HepG2 (cell line): ENCODE data around the gene SOHLH2. TPM values are rescaled to one million over a fixed set of nuclear protein-coding genes. Genes with fewer than 3 reads are reported as not detected.

Experiments used
- ATAC-seq: fragments of 200-7000 bp; cut with Tn5 transposase; 3 replicates; pipeline ENCODE4 v1.9.1; 2020; ENCODE audit warnings: mild to moderate bottlenecking, moderate library complexity
- BruUV-seq: library from RNA; stranded (reverse); fragments of 400-500 nt; replicated peaks from 2 replicates; lab custom pipeline; 2021; lab: Mats Ljungman, UMichigan
- CTCF ChIA-PET: fragments of 300-600 bp; formaldehyde crosslinking; extraction: SDS; loops from one replicate; lab custom pipeline; 2021; ENCODE audit warnings: low total read pairs, inconsistent platforms, low intra/inter-chr PET ratio; lab: Yijun Ruan, JAX
- POLR2A ChIA-PET: fragments of 350-600 bp; sonication (Branson Sonifier 250); formaldehyde crosslinking; loops from one replicate; lab custom pipeline; 2020; ENCODE audit warnings: antibody characterized with exemption, inconsistent platforms; lab: Yijun Ruan, JAX
- DNase-seq: peaks from one replicate; pipeline ENCODE4 v3.0.0-alpha.2; 2015; ENCODE audit warnings: low spot score
- FAIRE-seq: peaks from 3 replicates; lab custom pipeline; 2011; peaks lifted over from hg19 to GRCh38; lab: Jason Lieb, UNC
- H2AFZ ChIP-seq: one replicate; pipeline ENCODE4 v1.6.1; 2011; ENCODE audit warnings: low read length, inconsistent platforms
- H3K27ac ChIP-seq: fragments of 300-600 bp; 3 replicates; pipeline ENCODE4 v1.8.0; 2011; ENCODE audit warnings: mixed run types, mild to moderate bottlenecking, mixed read lengths, low read length, inconsistent platforms; ENCODE audit not compliant: insufficient read depth; ENCODE audit errors: extremely low read length
- H3K27me3 ChIP-seq, 2 experiments: fragments of 200-600 bp in 1 of 2; 2 replicates in 1 of 2; 3 replicates in 1 of 2; pipeline versions ENCODE4 v1.6.0 to v1.8.0; 2011; ENCODE audit warnings: low read length in 2 of 2, mild to moderate bottlenecking in 2 of 2, moderate library complexity in 2 of 2, inconsistent platforms in 1 of 2; ENCODE audit not compliant: insufficient read depth in 2 of 2, control insufficient read depth in 1 of 2
- H3K36me3 ChIP-seq, 2 experiments: fragments of 200-600 bp in 1 of 2; replicated peaks in 1 of 2; 2 replicates in 1 of 2; 3 replicates in 1 of 2; pipeline versions ENCODE4 v1.5.1 to v1.8.0; 2011; ENCODE audit warnings: low read length in 2 of 2, inconsistent platforms in 1 of 2; ENCODE audit not compliant: insufficient read depth in 2 of 2, control insufficient read depth in 1 of 2
- H3K4me1 ChIP-seq: 2 replicates; pipeline ENCODE4 v1.5.1; 2012; ENCODE audit warnings: low read length, inconsistent platforms; ENCODE audit not compliant: insufficient read depth
- H3K4me2 ChIP-seq: 2 replicates; pipeline ENCODE4 v1.6.0; 2011; ENCODE audit warnings: low read depth, low read length, inconsistent platforms
- H3K4me3 ChIP-seq, 3 experiments: fragments of 200-600 bp in 1 of 3; sonication (generic), shearing (Covaris generic) in 1 of 3; replicated peaks in 1 of 3; 2 replicates each; pipeline ENCODE4 v1.5.1; 2011 to 2016; ENCODE audit warnings: low read length in 3 of 3, inconsistent platforms in 2 of 3, low read depth in 2 of 3, mild to moderate bottlenecking in 2 of 3, control low read depth in 1 of 3, mixed read lengths in 1 of 3; ENCODE audit not compliant: insufficient read depth in 1 of 3
- H3K79me2 ChIP-seq: one replicate; pipeline ENCODE4 v1.6.1; 2011; ENCODE audit warnings: low read length, inconsistent platforms; ENCODE audit not compliant: insufficient read depth
- H3K9ac ChIP-seq: 2 replicates; pipeline ENCODE4 v1.6.0; 2011; ENCODE audit warnings: mild to moderate bottlenecking, low read depth, low read length, inconsistent platforms; ENCODE audit not compliant: insufficient read depth
- H3K9me3 ChIP-seq: 2 replicates; pipeline ENCODE4 v1.5.1; 2012; ENCODE audit warnings: mild to moderate bottlenecking, low read length
- H4K20me1 ChIP-seq: 2 replicates; pipeline ENCODE4 v1.6.0; 2011; ENCODE audit warnings: inconsistent platforms, mild to moderate bottlenecking, low read length, moderate library complexity; ENCODE audit not compliant: insufficient read depth
- DR1 ChIP-seq: sonication (generic); formaldehyde crosslinking; IDR thresholded peaks from 2 replicates; pipeline ENCODE4 v1.8.0; 2021; ENCODE audit warnings: mild to moderate bottlenecking, missing genetic modification reagents, inconsistent platforms
- KLF11 ChIP-seq: IDR thresholded peaks from 2 replicates; pipeline ENCODE4 v1.6.1; 2016; ENCODE audit warnings: missing compliant biosample characterization
- PHF21A ChIP-seq: sonication (generic); formaldehyde crosslinking; IDR thresholded peaks from 2 replicates; pipeline ENCODE4 v1.5.0; 2020; ENCODE audit warnings: mild to moderate bottlenecking, missing genetic modification reagents
- PLRG1 ChIP-seq: fragments of 450-650 bp; conservative IDR thresholded peaks from 2 replicates; pipeline ENCODE4 v1.6.1; 2016
- SOX6 ChIP-seq, 2 experiments: fragments of 450-650 bp in 1 of 2; sonication (generic) in 1 of 2; formaldehyde crosslinking in 1 of 2; IDR thresholded peaks; 2 replicates each; pipeline versions ENCODE4 v1.4.0 to v1.6.1; 2017 to 2020; ENCODE audit warnings: antibody characterized with exemption in 1 of 2, mild to moderate bottlenecking in 1 of 2, missing genetic modification reagents in 1 of 2
- TEF ChIP-seq: sonication (generic); formaldehyde crosslinking; IDR thresholded peaks from 2 replicates; pipeline ENCODE4 v1.5.0; 2020; ENCODE audit warnings: missing genetic modification reagents
- TFE3 ChIP-seq: IDR thresholded peaks from 2 replicates; pipeline ENCODE4 v1.6.1; 2016
- TIGD3 ChIP-seq: sonication (generic); formaldehyde crosslinking; IDR thresholded peaks from 2 replicates; pipeline ENCODE4 v1.5.1; 2020; ENCODE audit warnings: mild to moderate bottlenecking, missing genetic modification reagents, borderline replicate concordance
- YEATS2 ChIP-seq: sonication (generic); formaldehyde crosslinking; IDR thresholded peaks from 2 replicates; pipeline ENCODE4 v1.4.0; 2020; ENCODE audit warnings: missing genetic modification reagents, borderline replicate concordance
- ZNF749 ChIP-seq: sonication (generic); formaldehyde crosslinking; IDR thresholded peaks from 2 replicates; pipeline ENCODE4 v1.8.0; 2022; ENCODE audit warnings: mild to moderate bottlenecking, missing genetic modification reagents, moderate library complexity, borderline replicate concordance
- ZNF883 ChIP-seq: sonication (generic); formaldehyde crosslinking; IDR thresholded peaks from 2 replicates; pipeline ENCODE4 v1.5.1; 2020; ENCODE audit warnings: mild to moderate bottlenecking, missing genetic modification reagents; ENCODE audit errors: not compliant biosample characterization
- whole genome bisulfite sequencing: methylation state at CpG from one replicate; pipeline ENCODE4 v1.1.6; 2017; ENCODE audit warnings: low lambda C conversion rate; 5-methylcytosine and 5-hydroxymethylcytosine counted together
- in situ Hi-C: cut with HindIII; loops from 2 replicates; pipeline ENCODE4 v1.10.0; 2017; ENCODE audit warnings: low pct_unique_long_range_greater_than_20kb; ENCODE audit not compliant: extremely low pct_ligation_motif_present
- intact Hi-C: fragments of 100-400 bp; cut with micrococcal nuclease; formaldehyde crosslinking; loops from one replicate; pipeline ENCODE4 v1.10.0; 2022; ENCODE audit not compliant: unreplicated experiment
- polyA plus RNA-seq, 8 experiments: library from polyadenylated mRNA; depleted of rRNA in 3 of 8; stranded (reverse) in 7 of 8; unstranded in 1 of 8; fragments of >200 nt; fragmentation: Illumina TruSeq in 4 of 8; extraction: Trizol in 4 of 8; gene quantifications; 2 replicates each; pipeline versions ENCODE4 v1.2.1 to v1.2.3, GENCODE V29; 2011 to 2016; ENCODE audit warnings: low read depth in 4 of 8, missing spikeins in 1 of 8, mixed read lengths in 1 of 8; ENCODE audit not compliant: insufficient read depth in 1 of 8
- total RNA-seq, 5 experiments: library from RNA; depleted of rRNA; stranded (reverse); fragments of >200 nt; fragmentation: Illumina TruSeq; extraction: Trizol; gene quantifications; 2 replicates each; pipeline ENCODE4 v1.2.3, GENCODE V29; 2016; ENCODE audit warnings: low read depth in 1 of 5
- TF ChIP-seq, protein P1 (sequence below): sonication (generic); formaldehyde crosslinking; IDR thresholded peaks from 2 replicates; pipeline ENCODE4 v1.5.0; 2020; ENCODE audit warnings: mild to moderate bottlenecking, missing genetic modification reagents

Gene SOHLH2
- total and polyA plus RNA-seq, 2 of the 13 experiments (the other 11 are each of a cell fraction or from before 2014, with no cell fraction given) = not detected

DNA sequence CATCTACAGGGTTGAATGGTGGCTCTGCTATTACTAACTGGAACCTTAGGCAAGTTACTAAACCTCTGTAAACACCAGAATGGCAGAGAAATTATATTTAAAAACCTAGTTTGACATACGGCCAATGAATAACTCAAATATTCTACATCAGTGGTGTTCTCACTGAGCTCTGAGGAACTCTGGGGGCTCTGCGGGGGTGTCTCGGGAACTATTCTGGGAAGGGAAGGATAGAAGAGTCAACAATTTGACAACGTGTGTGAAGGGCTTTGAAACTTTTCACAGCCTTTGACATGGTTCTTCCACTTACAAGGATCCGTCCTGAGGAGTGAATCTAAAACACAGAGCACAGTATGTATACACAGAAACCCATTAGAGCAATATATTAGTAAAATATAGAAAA lies 38.7 kb downstream of the SOHLH2 start:
- no peak overlapping the region for H3K4me3 ChIP-seq
- CTCF ChIA-PET = no interaction called here

More for the DNA sequence above, 38.7 kb downstream of the SOHLH2 start:
- in situ Hi-C loops = no loop called here
- Histone ChIP-seq H3K79me2 (no peaks in the 10 kb centered on the region), H4K20me1 (no peaks in the 10 kb centered on the region), H3K4me1 (no peaks in the 10 kb centered on the region), H3K36me3 (no peaks in the 10 kb centered on the region), H3K9ac (no peak overlapping the region), H3K4me2 (no peak overlapping the region), H3K9me3 (no peaks in the 10 kb centered on the region), H2AFZ (no peak overlapping the region), H3K27me3 (0 out of 5 replicates have a peak, but pooled peaks cover 0 to under 1% of the 10 kb centered on the region in 2 experiments), H3K27ac (no peak overlapping the region)
- POLR2A ChIA-PET = no interaction called here
- no TSS peak for BruUV-seq
- DNase-seq (no peak), ATAC-seq (no peak), FAIRE-seq (no peak)
- intact Hi-C loops = no loop called here
- TF ChIP-seq TEF (no peak), DR1 (CRISPR knock-in tag) (no peak), PLRG1 (no peak), TIGD3 (CRISPR knock-in tag) (no peak), TFE3 (CRISPR knock-in tag) (no peak), KLF11 (CRISPR knock-in tag) (no peak), PHF21A (CRISPR knock-in tag) (no peak), ZNF749 (CRISPR knock-in tag) (no peak), SOX6 (IDR thresholded peaks at IDR 0.05) (no peak), SOX6 (CRISPR knock-in tag; IDR thresholded peaks at IDR 0.05) (no peak), YEATS2 (no peak), ZNF883 (CRISPR knock-in tag) (no peak)
- TF ChIP-seq, protein P1, sequence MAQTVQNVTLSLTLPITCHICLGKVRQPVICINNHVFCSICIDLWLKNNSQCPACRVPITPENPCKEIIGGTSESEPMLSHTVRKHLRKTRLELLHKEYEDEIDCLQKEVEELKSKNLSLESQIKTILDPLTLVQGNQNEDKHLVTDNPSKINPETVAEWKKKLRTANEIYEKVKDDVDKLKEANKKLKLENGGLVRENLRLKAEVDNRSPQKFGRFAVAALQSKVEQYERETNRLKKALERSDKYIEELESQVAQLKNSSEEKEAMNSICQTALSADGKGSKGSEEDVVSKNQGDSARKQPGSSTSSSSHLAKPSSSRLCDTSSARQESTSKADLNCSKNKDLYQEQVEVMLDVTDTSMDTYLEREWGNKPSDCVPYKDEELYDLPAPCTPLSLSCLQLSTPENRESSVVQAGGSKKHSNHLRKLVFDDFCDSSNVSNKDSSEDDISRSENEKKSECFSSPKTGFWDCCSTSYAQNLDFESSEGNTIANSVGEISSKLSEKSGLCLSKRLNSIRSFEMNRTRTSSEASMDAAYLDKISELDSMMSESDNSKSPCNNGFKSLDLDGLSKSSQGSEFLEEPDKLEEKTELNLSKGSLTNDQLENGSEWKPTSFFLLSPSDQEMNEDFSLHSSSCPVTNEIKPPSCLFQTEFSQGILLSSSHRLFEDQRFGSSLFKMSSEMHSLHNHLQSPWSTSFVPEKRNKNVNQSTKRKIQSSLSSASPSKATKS (CRISPR knock-in tag) = no peak
- WGBS = 0% methylated on average over 5 of the region's 5 CpGs
